GM12874 (cell line): ENCODE data around the gene BAZ2A.
A peak's percentile ranks its signal among the peaks of the same experiment; 100 is the strongest.

Source experiments
- CTCF ChIP-seq: IDR thresholded peaks from 2 replicates; pipeline ENCODE4 v1.5.1; 2011; ENCODE audit warnings: low read depth, mild to moderate bottlenecking, control low read depth, low read length, moderate library complexity; ENCODE audit not compliant: insufficient read depth

BAZ2A gene

GRCh38 chr12:56590237-56590830 is 39.8 kb downstream of the BAZ2A start:
- peak; percentile 75 for TF ChIP-seq CTCF

- TF ChIP-seq CTCF: no peak
Measured at GRCh38 chr12:56589783-56590182, 40.3 kb downstream of the BAZ2A start.

- TF ChIP-seq CTCF: no peak
Measured at GRCh38 chr12:56585098-56585497, 45.0 kb downstream of the BAZ2A start.

GRCh38 chr12:56581418-56582145 is 48.5 kb downstream of the BAZ2A start:
- no peak for TF ChIP-seq CTCF

- no peak for TF ChIP-seq CTCF
Measured at GRCh38 chr12:56578983-56579546, 51.1 kb downstream of the BAZ2A start.

GRCh38 chr12:56574210-56574609 is 55.9 kb downstream of the BAZ2A start:
- no peak for TF ChIP-seq CTCF

GRCh38 chr12:56572288-56572687 is 57.8 kb downstream of the BAZ2A start:
- no peak for TF ChIP-seq CTCF
